Nucleus accumbens (tissue), 56 donors: ENCODE results near the gene USP54.

Experiments used
- DNase-seq, 56 donors: peaks; one replicate each; lab custom pipeline; 2025; lab: John Stamatoyannopoulos, UW

The USP54 gene

DNA sequence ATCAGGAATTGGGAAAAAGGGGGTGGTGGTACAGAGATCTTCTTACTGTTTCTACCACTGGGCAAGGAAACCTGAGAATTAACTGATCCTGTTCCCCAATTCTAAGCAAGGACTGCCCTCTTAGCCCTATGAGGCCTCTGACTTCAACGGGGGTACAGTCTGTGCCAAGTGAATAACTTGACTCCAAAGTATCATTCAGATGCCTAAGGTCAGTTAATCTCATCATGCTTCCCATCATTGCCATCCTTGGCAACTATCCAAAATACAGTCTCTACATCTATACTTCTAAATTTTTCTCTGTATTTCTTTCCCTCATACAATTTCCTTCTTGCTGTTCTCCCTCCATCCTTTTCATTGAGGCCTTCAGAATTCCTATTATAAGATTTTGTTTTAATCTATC, 105.8 kb downstream of the USP54 start:
- no peak for DNase-seq

DNA sequence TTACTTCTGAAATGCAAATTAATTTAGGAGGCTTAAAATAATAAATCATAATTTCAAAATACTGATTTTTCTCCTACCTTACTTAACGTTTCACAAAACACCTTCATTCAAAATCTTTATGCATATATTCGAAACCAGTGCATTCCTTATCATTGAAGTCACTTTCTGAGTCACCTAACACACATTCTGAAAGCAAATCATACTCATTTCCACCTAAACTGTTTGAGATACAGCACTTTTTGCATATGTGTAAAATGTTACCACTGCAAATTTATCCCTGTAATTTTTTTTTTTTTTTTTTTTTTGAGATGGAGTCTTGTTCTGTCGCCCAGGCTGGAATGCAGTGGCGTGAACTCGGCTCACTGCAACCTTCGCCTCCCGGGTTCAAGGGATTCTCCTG, 111.0 kb downstream of the USP54 start:
- no peak for DNase-seq

DNA sequence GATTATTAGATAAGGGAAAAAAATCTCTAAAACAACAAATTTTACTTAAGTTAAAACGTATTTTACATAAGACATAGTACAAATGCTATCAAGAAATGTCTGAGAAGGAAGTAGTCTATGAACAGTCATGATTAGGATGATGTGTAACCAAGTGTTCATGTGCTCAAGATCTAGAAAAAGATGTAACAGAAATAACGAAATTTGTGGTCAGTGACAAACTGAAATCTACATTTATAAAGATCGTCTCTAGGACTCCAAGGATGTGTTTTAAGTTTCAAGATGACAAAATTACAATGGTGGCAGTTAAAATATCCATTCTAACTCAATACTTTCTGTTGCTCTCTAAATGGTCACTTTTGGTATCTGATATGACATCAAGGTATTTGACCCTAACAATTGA, 112.5 kb downstream of the USP54 start:
- DNase-seq: no peak

DNA sequence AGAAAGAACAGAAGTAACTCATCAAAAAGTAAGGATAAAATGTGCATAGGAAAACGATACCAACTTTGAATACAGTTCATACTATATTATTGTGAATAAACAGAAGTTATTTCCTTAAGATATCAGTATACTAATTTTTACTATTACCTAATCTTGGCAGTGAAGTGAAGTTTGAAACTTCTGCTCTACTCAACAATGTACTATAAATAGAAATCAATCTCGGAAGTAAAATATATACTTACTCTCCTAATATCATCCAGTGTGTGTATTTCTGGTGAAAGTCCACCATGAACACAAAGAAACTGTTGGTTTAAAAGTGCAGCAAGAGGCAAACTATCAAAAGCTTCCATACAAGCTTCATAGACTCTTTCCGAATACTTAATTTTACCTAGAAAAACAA, 119.9 kb downstream of the USP54 start:
- DNase-seq: no peak

GRCh38 chr10:73469579-73469978, 121.6 kb downstream of the USP54 start:
- no peak for DNase-seq

GRCh38 chr10:73467206-73467605, 123.9 kb downstream of the USP54 start:
- no peak for DNase-seq

- no peak for DNase-seq
Observed at GRCh38 chr10:73465978-73466726, 125.0 kb downstream of the USP54 start.

DNA sequence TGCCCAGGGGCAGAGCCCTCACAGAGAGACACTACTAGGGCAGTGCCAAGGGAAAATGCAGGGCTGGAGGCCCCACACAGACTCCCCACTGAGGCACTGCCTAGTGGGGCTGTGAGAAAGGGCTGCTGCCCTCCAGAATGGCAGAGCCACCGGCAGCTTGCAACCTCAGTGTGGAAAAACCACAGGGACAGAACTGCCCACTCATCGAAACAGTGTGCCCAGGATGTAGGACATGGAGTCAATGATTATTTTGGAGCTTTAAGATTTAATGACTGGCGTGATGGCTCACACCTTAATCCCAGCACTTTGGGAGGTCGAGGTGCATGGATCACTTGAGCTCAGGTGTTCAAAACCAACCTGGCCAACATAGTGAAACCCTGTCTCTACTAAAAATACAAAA, 130.2 kb downstream of the USP54 start:
- no peak for DNase-seq

GRCh38 chr10:73459683-73460314, 131.3 kb downstream of the USP54 start:
- DNase-seq: no peak

DNA sequence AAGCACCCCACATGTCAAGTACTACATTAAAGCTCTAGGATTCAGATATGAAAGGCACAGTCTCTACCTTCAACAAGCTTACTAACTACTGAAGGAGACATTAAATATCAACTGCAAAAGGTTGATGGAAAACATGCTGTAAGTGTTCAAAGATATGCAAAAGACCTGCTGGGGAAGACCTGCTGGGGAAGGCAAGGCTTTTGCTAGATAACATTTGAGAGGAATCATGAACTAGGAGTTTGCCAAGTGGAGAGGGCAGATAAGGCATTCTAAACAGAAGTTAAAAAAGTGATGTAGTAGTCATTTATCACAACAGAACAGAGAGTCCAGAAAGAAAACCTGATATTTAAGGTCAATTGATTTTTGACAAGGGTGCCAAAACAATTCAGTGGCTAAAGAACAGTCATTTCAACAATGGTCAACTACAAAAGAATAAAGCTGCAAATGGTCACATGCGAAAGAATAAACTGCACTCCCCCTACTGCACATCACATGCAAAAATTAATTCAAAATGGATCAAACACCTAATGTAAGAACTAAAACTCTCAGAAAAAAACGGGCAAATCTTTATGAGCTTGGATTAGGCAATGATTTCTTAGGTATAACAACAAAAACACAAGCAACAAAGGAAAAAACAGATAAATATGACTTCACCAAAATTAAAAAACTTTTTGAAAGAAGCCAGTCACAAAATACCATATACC, 134.8 kb downstream of the USP54 start:
- no peak for DNase-seq

- no peak for DNase-seq
Observed at GRCh38 chr10:73449113-73449512, 142.0 kb downstream of the USP54 start.

- DNase-seq: no peak
Observed at GRCh38 chr10:73448384-73448783, 142.8 kb downstream of the USP54 start.
